DOHH2 (cell line): Measurements from ENCODE around the gene ISL1.

Source experiments
- H3F3A ChIP-seq: fragments of 200-600 bp; sonication (generic), shearing (Covaris generic); 2 replicates; pipeline ENCODE4 v1.6.0; 2016; ENCODE audit warnings: antibody characterized with exemption, mild to moderate bottlenecking; ENCODE audit not compliant: control insufficient read depth, insufficient read depth
- H3K27ac ChIP-seq: fragments of 200-600 bp; sonication (generic); 2 replicates; pipeline ENCODE4 v1.5.1; 2014; ENCODE audit warnings: low read depth, mild to moderate bottlenecking, low read length, moderate library complexity
- H3K27me3 ChIP-seq: fragments of 200-600 bp; sonication (generic); 2 replicates; pipeline ENCODE4 v1.6.1; 2014; ENCODE audit warnings: mild to moderate bottlenecking, low read length, mixed read lengths; ENCODE audit not compliant: control insufficient read depth
- H3K36me3 ChIP-seq: fragments of 200-600 bp; sonication (generic); 2 replicates; pipeline ENCODE4 v1.6.1; 2014; ENCODE audit warnings: mild to moderate bottlenecking, low read length, moderate library complexity, mixed read lengths; ENCODE audit not compliant: control insufficient read depth
- H3K4me1 ChIP-seq: fragments of 200-600 bp; sonication (generic); 2 replicates; pipeline ENCODE4 v1.6.1; 2014; ENCODE audit warnings: mild to moderate bottlenecking, low read length, mixed read lengths; ENCODE audit not compliant: control insufficient read depth
- H3K4me2 ChIP-seq: fragments of 200-600 bp; sonication (generic); 2 replicates; pipeline ENCODE4 v1.6.0; 2014; ENCODE audit warnings: mild to moderate bottlenecking, low read length, moderate library complexity
- H3K4me3 ChIP-seq: fragments of 200-600 bp; sonication (generic); 2 replicates; pipeline ENCODE4 v1.5.1; 2014; ENCODE audit warnings: mild to moderate bottlenecking, low read length, mixed read lengths
- H3K79me2 ChIP-seq: fragments of 200-600 bp; sonication (generic); 2 replicates; pipeline ENCODE4 v1.6.1; 2014; ENCODE audit warnings: mild to moderate bottlenecking, low read length, mixed read lengths; ENCODE audit not compliant: control insufficient read depth
- H3K9me2 ChIP-seq: fragments of 200-600 bp; sonication (generic); replicated peaks from 2 replicates; pipeline ENCODE4 v1.6.1; 2014; ENCODE audit warnings: mild to moderate bottlenecking, low read length, mixed read lengths; ENCODE audit not compliant: control insufficient read depth
- H3K9me3 ChIP-seq: fragments of 200-600 bp; sonication (generic); 2 replicates; pipeline ENCODE4 v1.6.1; 2014; ENCODE audit warnings: antibody characterized with exemption, low read length, mixed read lengths; ENCODE audit not compliant: control insufficient read depth, insufficient read depth
- H4K20me1 ChIP-seq: fragments of 200-600 bp; sonication (generic); 2 replicates; pipeline ENCODE4 v1.6.0; 2014; ENCODE audit warnings: low read depth, mild to moderate bottlenecking, antibody characterized with exemption, low read length, moderate library complexity; ENCODE audit not compliant: control insufficient read depth, insufficient read depth
- EZH2phosphoT487 ChIP-seq: fragments of 200-600 bp; sonication (generic); IDR thresholded peaks from 2 replicates; pipeline ENCODE4 v1.6.1; 2017; ENCODE audit warnings: borderline replicate concordance, mild to moderate bottlenecking, antibody characterized with exemption, low read length, moderate library complexity, mixed read lengths
- TF ChIP-seq, protein P1 (sequence below): fragments of 200-600 bp; sonication (generic); IDR thresholded peaks from one replicate; pipeline ENCODE4 v1.5.1; 2014; ENCODE audit warnings: antibody characterized with exemption, mild to moderate bottlenecking, low read depth, low read length; ENCODE audit not compliant: poor library complexity, severe bottlenecking

Gene ISL1

DNA sequence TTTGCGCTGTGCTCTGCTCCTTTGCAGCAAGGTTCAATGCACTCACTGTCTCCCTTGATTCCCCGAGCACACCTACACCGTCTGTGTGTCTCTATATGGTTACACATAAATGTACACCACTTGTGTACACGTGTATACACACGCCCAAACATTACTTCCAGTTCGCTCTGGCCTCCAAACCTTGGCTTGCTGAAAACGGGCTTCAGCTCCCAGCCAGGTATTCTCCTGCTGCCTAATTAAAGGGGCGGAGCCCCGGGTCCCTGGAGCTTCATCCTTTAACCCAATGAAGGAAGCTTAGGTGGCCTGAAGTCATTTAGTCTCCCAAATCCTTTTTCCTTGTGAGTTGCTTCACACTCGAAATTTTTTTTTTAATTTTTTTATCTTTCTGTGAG lies 4.6 kb downstream of the ISL1 start:
- Histone ChIP-seq H3K79me2 (no peaks in the 10 kb centered on the region), H3K4me1 (no peaks in the 10 kb centered on the region), H3K9me2 (no peaks in the 10 kb centered on the region), H3K27me3 (peaks cover 13% of the 10 kb centered on the region; the same call in 1 of the 2 replicates), H3K27ac (no peak overlapping the region), H3F3A (no peaks in the 10 kb centered on the region), H3K36me3 (no peaks in the 10 kb centered on the region), H3K4me3 (no peak overlapping the region), H4K20me1 (no peaks in the 10 kb centered on the region), H3K4me2 (no peak overlapping the region), H3K9me3 (no peaks in the 10 kb centered on the region)
- TF ChIP-seq EZH2phosphoT487, result no peak
- TF ChIP-seq, protein P1, sequence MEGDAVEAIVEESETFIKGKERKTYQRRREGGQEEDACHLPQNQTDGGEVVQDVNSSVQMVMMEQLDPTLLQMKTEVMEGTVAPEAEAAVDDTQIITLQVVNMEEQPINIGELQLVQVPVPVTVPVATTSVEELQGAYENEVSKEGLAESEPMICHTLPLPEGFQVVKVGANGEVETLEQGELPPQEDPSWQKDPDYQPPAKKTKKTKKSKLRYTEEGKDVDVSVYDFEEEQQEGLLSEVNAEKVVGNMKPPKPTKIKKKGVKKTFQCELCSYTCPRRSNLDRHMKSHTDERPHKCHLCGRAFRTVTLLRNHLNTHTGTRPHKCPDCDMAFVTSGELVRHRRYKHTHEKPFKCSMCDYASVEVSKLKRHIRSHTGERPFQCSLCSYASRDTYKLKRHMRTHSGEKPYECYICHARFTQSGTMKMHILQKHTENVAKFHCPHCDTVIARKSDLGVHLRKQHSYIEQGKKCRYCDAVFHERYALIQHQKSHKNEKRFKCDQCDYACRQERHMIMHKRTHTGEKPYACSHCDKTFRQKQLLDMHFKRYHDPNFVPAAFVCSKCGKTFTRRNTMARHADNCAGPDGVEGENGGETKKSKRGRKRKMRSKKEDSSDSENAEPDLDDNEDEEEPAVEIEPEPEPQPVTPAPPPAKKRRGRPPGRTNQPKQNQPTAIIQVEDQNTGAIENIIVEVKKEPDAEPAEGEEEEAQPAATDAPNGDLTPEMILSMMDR, result no peak

DNA sequence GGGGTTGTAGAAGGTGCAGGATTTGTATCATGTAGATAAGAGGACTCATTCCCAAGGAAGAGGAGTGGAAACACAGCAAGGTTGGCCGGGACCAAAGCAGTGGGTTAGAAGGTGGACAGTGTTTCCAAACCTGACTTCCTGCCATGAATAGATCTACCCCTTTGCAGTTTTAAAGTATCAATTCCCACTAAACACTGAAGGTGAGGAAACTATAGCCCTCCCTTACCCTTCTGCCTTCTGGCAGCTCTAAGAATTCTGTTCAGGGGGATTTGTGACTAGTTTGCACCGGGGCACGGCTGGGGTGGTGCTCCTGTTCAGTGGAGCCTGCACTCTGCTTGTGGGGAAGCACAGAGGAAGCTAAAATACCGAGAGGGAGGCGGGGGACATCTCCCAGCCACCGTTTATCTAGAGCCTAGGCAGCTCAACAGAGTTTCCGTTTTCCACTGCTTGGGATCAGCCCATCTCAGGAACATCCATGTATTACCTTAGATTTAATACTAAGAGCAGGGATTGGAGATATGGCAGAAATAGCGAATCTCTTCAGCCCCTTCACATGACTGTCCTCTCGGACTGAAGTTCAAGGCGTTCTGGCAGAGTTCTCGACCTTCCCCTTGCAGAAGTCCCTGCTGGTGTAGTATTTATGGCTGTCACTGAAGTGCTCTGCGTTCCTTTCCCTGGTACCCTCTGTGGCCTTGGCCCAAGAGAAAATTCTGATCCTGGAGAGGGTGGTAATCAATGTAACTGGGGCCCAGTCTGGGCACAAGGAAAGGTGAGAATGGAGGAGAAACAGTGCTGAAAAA lies 5.4 kb downstream of the ISL1 start:
- H3K4me3 ChIP-seq, result no peak overlapping the region

DNA sequence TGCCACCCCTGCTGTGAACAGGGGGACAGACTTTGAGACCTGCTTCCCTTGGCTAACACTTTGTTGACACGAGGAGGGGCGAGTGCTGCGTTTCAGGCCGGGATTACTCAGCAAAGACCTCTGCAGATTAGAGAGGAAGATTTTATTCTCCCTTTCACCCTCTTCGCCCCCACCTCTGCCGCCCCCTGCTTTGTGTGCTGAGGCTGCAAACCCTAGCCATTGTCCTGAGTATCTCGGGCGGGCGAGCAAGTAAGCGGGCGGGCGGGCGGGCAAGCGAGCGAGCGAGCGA lies 6.0 kb downstream of the ISL1 start:
- H3K4me1 ChIP-seq, result no peaks in the 10 kb centered on the region
- H3K27me3 ChIP-seq, result peaks cover 20% of the 10 kb centered on the region; the same call in 1 of the 2 replicates
- H3K4me3 ChIP-seq, result no peak overlapping the region
- H3K36me3 ChIP-seq, result no peaks in the 10 kb centered on the region
- no peaks in the 10 kb centered on the region for H3F3A ChIP-seq
- H3K4me2 ChIP-seq, result no peak overlapping the region
- H3K27ac ChIP-seq, result no peak overlapping the region
- no peaks in the 10 kb centered on the region for H4K20me1 ChIP-seq
- H3K9me2 ChIP-seq, result no peaks in the 10 kb centered on the region
- H3K79me2 ChIP-seq, result no peaks in the 10 kb centered on the region
- TF ChIP-seq, protein P1, result no peak
- no peaks in the 10 kb centered on the region for H3K9me3 ChIP-seq

More for the DNA sequence above, 5.4 kb downstream of the ISL1 start:
- Histone ChIP-seq H3F3A (no peaks in the 10 kb centered on the region), H3K4me1 (no peaks in the 10 kb centered on the region), H3K27me3 (peaks cover 17% of the 10 kb centered on the region; the same call in 1 of the 2 replicates), H3K4me2 (no peak overlapping the region), H3K27ac (no peak overlapping the region), H4K20me1 (no peaks in the 10 kb centered on the region), H3K9me2 (no peaks in the 10 kb centered on the region), H3K79me2 (no peaks in the 10 kb centered on the region), H3K36me3 (no peaks in the 10 kb centered on the region), H3K9me3 (no peaks in the 10 kb centered on the region)
- TF ChIP-seq EZH2phosphoT487, result no peak
- TF ChIP-seq, protein P1, result no peak
